Fibroblast of the aortic adventitia (primary cell): ENCODE measurements around the gene ACADM. TPM values are rescaled to one million over a fixed set of nuclear protein-coding genes. Genes with fewer than 3 reads are reported as not detected.
"Not testable (repeated sequence)": the region's sequence is repeated elsewhere in the genome, so short reads cannot be mapped to it uniquely, and the experiment has no call there.

Experiments used
- DNase-seq: peaks from one replicate; pipeline ENCODE4 v3.0.0-alpha.2; 2010; ENCODE audit warnings: low read depth
- H3K4me3 ChIP-seq: 2 replicates; pipeline ENCODE4 v1.5.1; 2011; ENCODE audit warnings: low read depth, mild to moderate bottlenecking, control low read depth, low read length, moderate library complexity
- total RNA-seq: library from RNA; depleted of rRNA; stranded (reverse); fragments of >200 nt; gene quantifications from 2 replicates; pipeline ENCODE4 v1.2.3, GENCODE V29; 2012; ENCODE audit warnings: low replicate concordance
- TF ChIP-seq, protein P1 (sequence below): IDR thresholded peaks from 2 replicates; pipeline ENCODE4 v1.5.1; 2011; ENCODE audit warnings: mild to moderate bottlenecking, low read length, control low read depth, inconsistent platforms; ENCODE audit not compliant: insufficient read depth

ACADM gene
- total RNA-seq, 1 donor: 41.4 TPM

DNA sequence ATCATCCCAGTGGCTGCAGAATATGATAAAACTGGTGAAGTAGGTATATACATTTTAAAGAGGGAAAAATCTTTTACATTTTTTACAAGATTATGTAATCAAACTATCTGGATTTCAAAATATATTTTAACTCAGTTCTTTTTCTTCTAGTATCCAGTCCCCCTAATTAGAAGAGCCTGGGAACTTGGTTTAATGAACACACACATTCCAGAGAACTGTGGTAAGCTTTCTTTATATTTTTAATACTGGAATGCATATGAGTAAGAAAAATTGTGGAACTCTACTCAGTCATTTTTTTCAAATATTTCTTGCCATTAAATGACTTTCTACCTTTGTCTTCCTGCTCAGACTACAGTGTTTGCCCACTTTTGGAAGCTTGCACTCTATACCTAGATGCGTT is 8.2 kb downstream of the ACADM start:
- TF ChIP-seq, protein P1, sequence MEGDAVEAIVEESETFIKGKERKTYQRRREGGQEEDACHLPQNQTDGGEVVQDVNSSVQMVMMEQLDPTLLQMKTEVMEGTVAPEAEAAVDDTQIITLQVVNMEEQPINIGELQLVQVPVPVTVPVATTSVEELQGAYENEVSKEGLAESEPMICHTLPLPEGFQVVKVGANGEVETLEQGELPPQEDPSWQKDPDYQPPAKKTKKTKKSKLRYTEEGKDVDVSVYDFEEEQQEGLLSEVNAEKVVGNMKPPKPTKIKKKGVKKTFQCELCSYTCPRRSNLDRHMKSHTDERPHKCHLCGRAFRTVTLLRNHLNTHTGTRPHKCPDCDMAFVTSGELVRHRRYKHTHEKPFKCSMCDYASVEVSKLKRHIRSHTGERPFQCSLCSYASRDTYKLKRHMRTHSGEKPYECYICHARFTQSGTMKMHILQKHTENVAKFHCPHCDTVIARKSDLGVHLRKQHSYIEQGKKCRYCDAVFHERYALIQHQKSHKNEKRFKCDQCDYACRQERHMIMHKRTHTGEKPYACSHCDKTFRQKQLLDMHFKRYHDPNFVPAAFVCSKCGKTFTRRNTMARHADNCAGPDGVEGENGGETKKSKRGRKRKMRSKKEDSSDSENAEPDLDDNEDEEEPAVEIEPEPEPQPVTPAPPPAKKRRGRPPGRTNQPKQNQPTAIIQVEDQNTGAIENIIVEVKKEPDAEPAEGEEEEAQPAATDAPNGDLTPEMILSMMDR: no peak
- DNase-seq: no peak
- no peak overlapping the region for H3K4me3 ChIP-seq

DNA sequence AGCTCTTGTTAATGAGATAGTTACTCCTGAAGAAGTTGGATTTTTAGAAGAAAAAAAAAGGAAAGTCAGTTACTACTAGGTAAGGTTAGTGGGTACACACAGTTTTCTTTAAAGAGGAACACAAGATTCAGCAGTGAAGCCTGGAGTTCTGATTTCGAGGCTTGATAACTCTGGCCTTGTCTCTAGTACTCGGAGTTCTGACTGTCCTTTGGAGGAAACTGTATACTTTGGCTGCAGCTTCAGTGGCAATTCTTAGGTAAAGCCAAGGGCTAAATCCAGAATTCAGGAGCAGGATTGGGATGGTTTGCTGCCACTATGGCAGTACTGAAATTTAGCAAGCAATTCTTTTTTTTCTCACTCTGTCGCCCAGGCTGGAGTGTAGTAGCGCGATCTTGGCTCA is 9.2 kb downstream of the ACADM start:
- H3K4me3 ChIP-seq: no peak overlapping the region
- DNase-seq: no peak
- TF ChIP-seq, protein P1: no peak

DNA sequence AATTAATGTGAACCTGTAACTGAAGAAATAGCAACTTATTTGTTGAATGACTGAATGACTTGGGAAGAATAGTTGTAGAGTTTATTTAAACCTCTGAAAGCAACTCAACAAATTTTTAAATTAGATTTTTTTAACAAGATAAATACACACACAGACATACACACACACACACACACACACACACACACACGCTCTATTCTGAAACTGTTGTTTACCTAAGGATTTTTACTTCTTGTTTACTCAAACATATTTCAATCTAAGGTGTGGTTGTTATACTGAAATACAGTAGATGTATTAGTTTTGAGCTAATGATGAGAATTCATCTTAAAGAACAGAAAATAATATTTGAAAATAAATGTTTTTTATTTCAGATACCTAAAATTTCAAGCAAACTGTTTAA is 11.5 kb downstream of the ACADM start:
- no peak for DNase-seq
- TF ChIP-seq, protein P1: no peak
- H3K4me3 ChIP-seq: no peak overlapping the region

DNA sequence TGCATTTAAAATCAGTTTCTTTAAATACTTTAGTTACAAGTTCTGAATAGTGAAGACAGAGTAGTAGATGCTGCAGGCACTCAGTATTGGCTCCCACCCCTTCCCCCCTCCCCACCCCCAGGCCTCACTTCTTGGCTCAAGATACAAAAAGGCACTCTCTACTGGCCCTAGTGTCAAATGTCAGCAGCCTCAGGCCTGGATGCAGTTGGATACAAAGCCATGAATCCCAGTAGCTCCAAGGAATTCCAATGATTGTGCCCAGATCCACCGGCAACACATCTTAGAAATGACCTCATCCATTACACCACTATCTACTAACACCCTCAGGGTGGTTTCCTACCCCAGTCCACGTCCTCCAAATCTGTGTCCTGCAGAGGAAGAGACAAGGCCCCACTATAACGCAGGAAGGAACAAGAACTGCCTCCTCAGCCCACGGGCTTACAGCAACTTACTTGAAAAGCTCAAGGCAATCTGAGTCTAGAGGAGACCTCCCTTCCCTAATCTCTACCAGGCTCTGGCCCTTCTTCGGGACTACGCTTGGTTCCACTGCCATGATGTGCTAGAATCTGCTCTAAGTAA is 17.6 kb downstream of the ACADM start:
- TF ChIP-seq, protein P1: no peak
- H3K4me3 ChIP-seq: no peak overlapping the region
- DNase-seq: no peak

DNA sequence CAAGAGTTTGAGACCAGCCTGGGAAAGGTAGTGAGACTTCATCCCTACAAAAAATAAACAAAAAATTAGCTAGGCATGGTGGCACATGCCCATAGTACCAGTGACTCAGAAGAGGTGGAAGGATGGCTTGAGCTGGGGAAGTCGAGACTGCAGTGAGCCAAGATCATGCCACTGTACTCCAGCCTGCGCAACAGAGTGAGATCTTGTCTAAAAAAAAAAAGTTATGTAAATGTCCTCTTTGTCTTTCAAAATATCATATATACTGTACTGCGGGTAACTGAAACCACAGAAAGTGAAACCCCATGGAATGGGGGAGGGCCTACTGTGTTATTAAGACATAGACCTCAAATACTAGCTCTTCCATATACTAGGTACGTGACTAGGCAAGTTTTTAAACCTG is 20.8 kb downstream of the ACADM start:
- TF ChIP-seq, protein P1: no peak
- no peak overlapping the region for H3K4me3 ChIP-seq
- no peak for DNase-seq

GRCh38 chr1:75757210-75757609 is 32.7 kb downstream of the ACADM start:
- H3K4me3 ChIP-seq, DNase-seq: not testable (repeated sequence)

DNA sequence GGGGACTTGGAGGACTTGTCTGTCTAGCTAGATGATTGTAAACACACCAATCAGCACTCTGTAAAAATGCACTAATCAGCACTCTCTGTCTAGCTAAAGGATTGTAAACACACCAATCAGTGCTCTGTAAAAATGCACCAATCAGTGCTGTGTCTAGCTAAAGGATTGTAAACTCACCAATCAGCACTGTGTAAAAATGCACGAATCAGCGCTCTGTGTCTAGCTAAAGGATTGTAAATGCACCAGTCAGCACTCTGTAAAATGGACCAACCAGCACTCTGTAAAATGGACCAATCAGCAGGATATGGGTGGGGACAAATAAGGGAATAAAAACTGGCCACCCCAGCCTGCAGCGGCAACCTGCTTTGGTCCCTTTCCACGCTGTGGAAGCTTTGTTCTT is 34.0 kb downstream of the ACADM start:
- H3K4me3 ChIP-seq, DNase-seq: not testable (repeated sequence)

DNA sequence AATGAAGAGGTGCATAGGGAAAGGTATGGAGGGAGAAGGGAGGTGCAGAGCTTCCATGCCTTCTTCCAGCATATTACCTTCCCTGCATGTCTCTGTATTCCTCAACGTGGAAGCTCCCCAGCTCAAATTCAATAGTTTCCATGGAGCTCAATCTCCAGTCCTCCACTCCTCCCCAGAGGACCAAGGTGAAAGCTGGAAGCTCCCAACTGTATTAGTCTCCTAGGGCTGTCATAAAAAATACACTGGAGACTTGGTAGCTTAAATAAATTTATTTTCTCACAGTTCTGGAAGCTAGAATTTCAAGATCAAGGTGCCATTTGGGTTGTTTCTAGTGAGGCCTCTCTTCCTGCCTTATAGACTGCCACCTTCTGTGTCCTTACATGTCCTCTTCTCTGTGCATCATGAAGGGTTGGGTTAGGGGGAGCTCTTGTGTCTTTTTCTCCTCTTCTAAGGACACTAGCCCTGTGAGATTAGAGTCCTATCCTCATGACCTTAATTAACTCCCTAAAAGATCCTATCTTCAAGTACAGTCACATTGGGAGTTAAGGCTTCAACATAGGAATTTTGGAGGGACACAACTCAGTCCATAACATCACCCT is 39.6 kb downstream of the ACADM start:
- no peak for DNase-seq
- no peak overlapping the region for H3K4me3 ChIP-seq
- TF ChIP-seq, protein P1: no peak
